HepG2 (cell line): ENCODE results near the gene NHERF2. TPM values are rescaled to one million over a fixed set of nuclear protein-coding genes. Genes with fewer than 3 reads are reported as not detected.

Experiments used
- BHLHE40 ChIP-seq: IDR thresholded peaks from 2 replicates; pipeline ENCODE4 v1.6.1; 2011; ENCODE audit warnings: low read length, improper control_type of control experiment
- HDAC6 ChIP-seq: fragments of 200-600 bp; sonication (generic); IDR thresholded peaks from 2 replicates; pipeline ENCODE4 v1.7.0; 2017; ENCODE audit warnings: mild to moderate bottlenecking, antibody characterized with exemption, low read length, low read depth
- KLF11 ChIP-seq: IDR thresholded peaks from 2 replicates; pipeline ENCODE4 v1.6.1; 2016; ENCODE audit warnings: missing compliant biosample characterization
- RFXAP ChIP-seq: sonication (generic); formaldehyde crosslinking; IDR thresholded peaks from 2 replicates; pipeline ENCODE4 v1.4.0; 2020; ENCODE audit warnings: missing genetic modification reagents, borderline replicate concordance
- SOX5 ChIP-seq: IDR thresholded peaks from 2 replicates; pipeline ENCODE4 v1.6.1; 2016; ENCODE audit warnings: borderline replicate concordance
- SRY ChIP-seq: sonication (generic); formaldehyde crosslinking; IDR thresholded peaks from 2 replicates; pipeline ENCODE4 v1.8.0; 2022; ENCODE audit warnings: mild to moderate bottlenecking, missing genetic modification reagents
- TCF7 ChIP-seq: sonication (generic); IDR thresholded peaks from 2 replicates; pipeline ENCODE4 v1.6.1; 2016; ENCODE audit warnings: antibody characterized with exemption, low read depth
- THAP8 ChIP-seq: sonication (generic); formaldehyde crosslinking; IDR thresholded peaks from 2 replicates; pipeline ENCODE4 v1.5.1; 2020; ENCODE audit warnings: missing genetic modification reagents, mild to moderate bottlenecking, borderline replicate concordance
- UBTF ChIP-seq: sonication (generic); formaldehyde crosslinking; IDR thresholded peaks from 2 replicates; pipeline ENCODE4 v1.4.0; 2020; ENCODE audit warnings: mild to moderate bottlenecking, missing genetic modification reagents
- ZFX ChIP-seq: sonication (generic); formaldehyde crosslinking; IDR thresholded peaks from 2 replicates; pipeline ENCODE4 v1.4.0; 2020; ENCODE audit warnings: mild to moderate bottlenecking, low read depth, missing genetic modification reagents, moderate library complexity
- ZNF276 ChIP-seq: sonication (generic); formaldehyde crosslinking; IDR thresholded peaks from 2 replicates; pipeline ENCODE4 v1.4.0; 2020; ENCODE audit warnings: mild to moderate bottlenecking, low read depth, missing genetic modification reagents
- ZNF3 ChIP-seq: IDR thresholded peaks from 2 replicates; pipeline ENCODE4 v1.7.0; 2017; ENCODE audit warnings: inconsistent platforms
- ZNF44 ChIP-seq: sonication (generic); formaldehyde crosslinking; IDR thresholded peaks from 2 replicates; pipeline ENCODE4 v1.5.1; 2020; ENCODE audit warnings: mild to moderate bottlenecking, missing genetic modification reagents
- ZNF563 ChIP-seq: sonication (generic); formaldehyde crosslinking; IDR thresholded peaks from 2 replicates; pipeline ENCODE4 v1.8.0; 2022; ENCODE audit warnings: mild to moderate bottlenecking, moderate library complexity, missing genetic modification reagents
- ZNF687 ChIP-seq: sonication (generic); formaldehyde crosslinking; IDR thresholded peaks from 2 replicates; pipeline ENCODE4 v1.5.1; 2020; ENCODE audit warnings: mild to moderate bottlenecking, missing genetic modification reagents, moderate library complexity
- polyA plus RNA-seq, 8 experiments: library from polyadenylated mRNA; depleted of rRNA in 3 of 8; stranded (reverse) in 7 of 8; unstranded in 1 of 8; fragments of >200 nt; fragmentation: Illumina TruSeq in 4 of 8; extraction: Trizol in 4 of 8; gene quantifications; 2 replicates each; pipeline versions ENCODE4 v1.2.1 to v1.2.3, GENCODE V29; 2011 to 2016; ENCODE audit warnings: low read depth in 4 of 8, missing spikeins in 1 of 8, mixed read lengths in 1 of 8; ENCODE audit not compliant: insufficient read depth in 1 of 8
- total RNA-seq, 5 experiments: library from RNA; depleted of rRNA; stranded (reverse); fragments of >200 nt; fragmentation: Illumina TruSeq; extraction: Trizol; gene quantifications; 2 replicates each; pipeline ENCODE4 v1.2.3, GENCODE V29; 2016; ENCODE audit warnings: low read depth in 1 of 5
- TF ChIP-seq, protein P1 (sequence below): sonication (generic); formaldehyde crosslinking; IDR thresholded peaks from 2 replicates; pipeline ENCODE4 v1.4.0; 2020; ENCODE audit warnings: missing genetic modification reagents
- TF ChIP-seq, protein P2 (sequence below): IDR thresholded peaks from 2 replicates; pipeline ENCODE4 v1.6.1; 2012; ENCODE audit warnings: inconsistent platforms

The NHERF2 gene
- total and polyA plus RNA-seq, 2 of the 13 experiments (the other 11 are each of a cell fraction or from before 2014, with no cell fraction given) = 23.7 to 39.3 TPM

- no peak for TF ChIP-seq ZNF44 (CRISPR knock-in tag)
- no peak for TF ChIP-seq ZNF3 (CRISPR knock-in tag)
- no peak for TF ChIP-seq SRY (CRISPR knock-in tag)
- TF ChIP-seq KLF11 (CRISPR knock-in tag) = no peak
- no peak for TF ChIP-seq RFXAP
- TF ChIP-seq BHLHE40 = no peak
- TF ChIP-seq TCF7 = no peak
- TF ChIP-seq, protein P1, sequence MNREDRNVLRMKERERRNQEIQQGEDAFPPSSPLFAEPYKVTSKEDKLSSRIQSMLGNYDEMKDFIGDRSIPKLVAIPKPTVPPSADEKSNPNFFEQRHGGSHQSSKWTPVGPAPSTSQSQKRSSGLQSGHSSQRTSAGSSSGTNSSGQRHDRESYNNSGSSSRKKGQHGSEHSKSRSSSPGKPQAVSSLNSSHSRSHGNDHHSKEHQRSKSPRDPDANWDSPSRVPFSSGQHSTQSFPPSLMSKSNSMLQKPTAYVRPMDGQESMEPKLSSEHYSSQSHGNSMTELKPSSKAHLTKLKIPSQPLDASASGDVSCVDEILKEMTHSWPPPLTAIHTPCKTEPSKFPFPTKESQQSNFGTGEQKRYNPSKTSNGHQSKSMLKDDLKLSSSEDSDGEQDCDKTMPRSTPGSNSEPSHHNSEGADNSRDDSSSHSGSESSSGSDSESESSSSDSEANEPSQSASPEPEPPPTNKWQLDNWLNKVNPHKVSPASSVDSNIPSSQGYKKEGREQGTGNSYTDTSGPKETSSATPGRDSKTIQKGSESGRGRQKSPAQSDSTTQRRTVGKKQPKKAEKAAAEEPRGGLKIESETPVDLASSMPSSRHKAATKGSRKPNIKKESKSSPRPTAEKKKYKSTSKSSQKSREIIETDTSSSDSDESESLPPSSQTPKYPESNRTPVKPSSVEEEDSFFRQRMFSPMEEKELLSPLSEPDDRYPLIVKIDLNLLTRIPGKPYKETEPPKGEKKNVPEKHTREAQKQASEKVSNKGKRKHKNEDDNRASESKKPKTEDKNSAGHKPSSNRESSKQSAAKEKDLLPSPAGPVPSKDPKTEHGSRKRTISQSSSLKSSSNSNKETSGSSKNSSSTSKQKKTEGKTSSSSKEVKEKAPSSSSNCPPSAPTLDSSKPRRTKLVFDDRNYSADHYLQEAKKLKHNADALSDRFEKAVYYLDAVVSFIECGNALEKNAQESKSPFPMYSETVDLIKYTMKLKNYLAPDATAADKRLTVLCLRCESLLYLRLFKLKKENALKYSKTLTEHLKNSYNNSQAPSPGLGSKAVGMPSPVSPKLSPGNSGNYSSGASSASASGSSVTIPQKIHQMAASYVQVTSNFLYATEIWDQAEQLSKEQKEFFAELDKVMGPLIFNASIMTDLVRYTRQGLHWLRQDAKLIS (CRISPR knock-in tag) = no peak
- TF ChIP-seq ZFX (CRISPR knock-in tag) = peak; percentile 57
- no peak for TF ChIP-seq HDAC6
- TF ChIP-seq SOX5 (CRISPR knock-in tag) = no peak
- no peak for TF ChIP-seq ZNF276
- TF ChIP-seq THAP8 (CRISPR knock-in tag) = no peak
- TF ChIP-seq ZNF687 = peak; percentile 30; the same call in 1 of the 2 replicates
- peak; percentile 50 for TF ChIP-seq UBTF (CRISPR knock-in tag)
- TF ChIP-seq, protein P2, sequence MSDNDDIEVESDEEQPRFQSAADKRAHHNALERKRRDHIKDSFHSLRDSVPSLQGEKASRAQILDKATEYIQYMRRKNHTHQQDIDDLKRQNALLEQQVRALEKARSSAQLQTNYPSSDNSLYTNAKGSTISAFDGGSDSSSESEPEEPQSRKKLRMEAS = 0 out of 2 replicates have a peak, but pooled peaks have one; percentile 19
- 0 out of 2 replicates have a peak, but pooled peaks have one; percentile 37 for TF ChIP-seq ZNF563 (CRISPR knock-in tag)
These were observed 733 bp upstream of the NHERF2 start (continued) for GRCh38 chr16:2025878-2026460.
